ENCODE measurements around the gene LRRC47.
"Not testable (repeated sequence)": the region's sequence is repeated elsewhere in the genome, so short reads cannot be mapped to it uniquely, and the experiment has no call there.

LRRC47 gene

DNA sequence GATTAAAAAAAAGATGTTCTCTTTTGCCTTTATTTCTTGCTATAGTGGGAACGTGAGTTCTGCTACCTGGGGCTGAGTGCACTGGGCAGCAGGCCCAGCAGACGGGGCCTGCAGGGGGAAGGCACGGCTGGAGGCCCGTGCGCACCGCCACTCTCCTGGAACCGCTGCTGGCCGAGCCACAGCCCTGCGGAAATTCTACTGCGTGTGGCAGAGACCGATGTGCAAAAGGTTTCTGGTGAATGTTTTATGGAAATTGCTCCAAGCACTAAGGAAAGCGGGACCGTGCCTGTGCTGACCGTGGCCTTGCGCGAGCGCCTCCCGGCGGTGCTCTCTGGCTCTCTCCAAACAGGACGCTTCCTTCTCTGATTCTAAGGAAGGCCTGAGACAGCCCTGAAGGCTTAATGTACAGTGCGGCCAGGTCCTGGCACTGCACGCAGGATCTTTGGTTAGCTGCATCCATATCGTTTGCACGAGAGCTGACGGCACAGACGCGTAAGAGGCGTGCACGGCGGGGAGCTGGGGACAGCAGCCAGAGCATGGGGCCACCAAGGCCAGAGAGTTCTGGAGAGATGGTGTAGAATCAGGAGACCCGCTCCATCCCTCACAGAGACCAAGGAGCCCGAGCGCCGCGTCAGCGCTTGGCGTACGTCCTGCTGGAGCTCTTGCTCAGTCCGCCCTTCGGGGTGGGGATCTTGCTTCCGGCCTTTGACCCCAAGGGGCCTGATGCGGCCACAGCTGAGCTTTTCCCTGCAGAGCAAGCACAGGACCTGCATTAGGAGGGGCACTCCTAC is 18.7 kb upstream of the LRRC47 start:
- DNase-seq, result no peak

GRCh38 chr1:3814065-3814464 is 17.8 kb upstream of the LRRC47 start:
- DNase-seq, result no peak

GRCh38 chr1:3811595-3811911 is 15.3 kb upstream of the LRRC47 start:
- no peak for DNase-seq

GRCh38 chr1:3810149-3810761 is 14.0 kb upstream of the LRRC47 start:
- DNase-seq, result not testable (repeated sequence)

- DNase-seq, result no peak
Measured at GRCh38 chr1:3809680-3810079, 13.4 kb upstream of the LRRC47 start.

DNA sequence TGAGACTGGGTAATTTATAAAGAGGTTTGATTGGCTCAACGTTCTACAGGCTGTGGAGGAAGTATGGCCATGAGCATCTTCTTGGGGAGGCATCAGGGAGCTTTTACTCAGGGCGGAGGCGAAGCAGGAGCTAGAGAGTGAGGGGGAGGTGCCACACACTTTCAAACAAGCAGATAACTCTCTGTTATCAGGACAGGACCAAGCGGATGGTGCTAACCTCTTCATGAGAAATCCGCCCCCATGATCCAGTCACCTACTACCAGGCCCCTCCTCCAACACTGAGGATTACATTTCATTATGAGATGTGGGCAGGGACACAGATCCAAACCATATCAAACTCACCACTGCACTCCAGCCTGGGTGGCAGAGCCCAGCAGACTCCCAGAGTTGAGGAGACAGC is 11.5 kb upstream of the LRRC47 start:
- no peak for DNase-seq

DNA sequence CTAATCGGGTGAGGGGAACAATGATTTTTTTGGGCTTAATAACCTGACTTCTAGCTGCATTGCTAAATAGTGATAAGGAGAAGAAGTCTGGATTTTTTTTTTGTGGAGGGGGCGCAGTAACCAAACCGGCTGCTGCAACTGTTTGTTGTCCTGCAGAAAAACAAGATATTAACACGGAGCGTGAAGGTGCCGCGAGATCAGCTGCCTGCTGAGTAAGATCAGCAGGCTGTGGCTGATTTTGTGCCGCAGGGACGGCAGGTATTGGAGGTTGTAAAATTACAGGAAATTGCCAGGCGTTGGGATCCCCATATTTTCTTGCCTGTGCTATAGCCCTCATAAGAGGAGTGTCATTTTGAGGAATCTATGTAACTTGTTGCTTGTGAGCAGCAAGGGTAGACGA is 8.7 kb upstream of the LRRC47 start:
- no peak for DNase-seq

- not testable (repeated sequence) for DNase-seq
Measured at GRCh38 chr1:3804627-3804944, 8.3 kb upstream of the LRRC47 start.

DNA sequence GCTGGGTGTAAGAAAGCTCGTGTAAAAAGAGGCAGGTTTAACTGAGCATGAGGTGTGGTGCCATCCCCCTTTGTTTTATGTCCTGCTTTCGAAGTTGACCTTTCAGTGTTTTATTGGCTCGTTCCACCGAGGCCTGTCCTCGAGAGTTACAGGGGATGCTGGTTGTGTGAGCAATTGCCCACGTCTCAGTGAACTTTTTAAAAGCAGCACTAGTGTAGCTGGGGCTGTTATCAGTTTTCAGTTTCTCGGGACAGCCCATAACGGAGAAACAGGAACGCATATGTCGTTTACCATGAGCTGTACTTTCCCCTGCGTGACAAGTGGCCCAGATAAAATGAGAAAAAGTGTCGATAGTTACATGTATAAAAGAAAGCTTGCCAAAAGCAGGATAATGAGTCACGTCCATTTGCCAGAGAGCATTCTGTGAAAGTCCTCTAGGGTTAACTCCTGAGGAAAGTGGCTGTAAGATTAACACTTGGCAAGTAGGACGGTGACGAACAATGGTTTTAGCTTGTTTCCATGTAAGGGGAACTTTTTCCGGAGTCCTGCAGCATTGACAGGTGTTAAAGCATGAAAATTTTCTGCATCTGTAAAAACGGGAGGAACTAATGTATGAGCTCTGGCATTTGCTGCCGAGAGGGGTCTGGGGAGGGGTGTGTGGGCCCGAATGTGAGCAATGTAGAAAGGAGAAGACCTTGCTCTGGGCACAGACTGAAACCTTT is 7.8 kb upstream of the LRRC47 start:
- DNase-seq, result no peak

GRCh38 chr1:3800795-3801194 is 4.5 kb upstream of the LRRC47 start:
- not testable (repeated sequence) for DNase-seq

- no peak for DNase-seq
Measured at GRCh38 chr1:3799976-3800685, 3.8 kb upstream of the LRRC47 start.

DNA sequence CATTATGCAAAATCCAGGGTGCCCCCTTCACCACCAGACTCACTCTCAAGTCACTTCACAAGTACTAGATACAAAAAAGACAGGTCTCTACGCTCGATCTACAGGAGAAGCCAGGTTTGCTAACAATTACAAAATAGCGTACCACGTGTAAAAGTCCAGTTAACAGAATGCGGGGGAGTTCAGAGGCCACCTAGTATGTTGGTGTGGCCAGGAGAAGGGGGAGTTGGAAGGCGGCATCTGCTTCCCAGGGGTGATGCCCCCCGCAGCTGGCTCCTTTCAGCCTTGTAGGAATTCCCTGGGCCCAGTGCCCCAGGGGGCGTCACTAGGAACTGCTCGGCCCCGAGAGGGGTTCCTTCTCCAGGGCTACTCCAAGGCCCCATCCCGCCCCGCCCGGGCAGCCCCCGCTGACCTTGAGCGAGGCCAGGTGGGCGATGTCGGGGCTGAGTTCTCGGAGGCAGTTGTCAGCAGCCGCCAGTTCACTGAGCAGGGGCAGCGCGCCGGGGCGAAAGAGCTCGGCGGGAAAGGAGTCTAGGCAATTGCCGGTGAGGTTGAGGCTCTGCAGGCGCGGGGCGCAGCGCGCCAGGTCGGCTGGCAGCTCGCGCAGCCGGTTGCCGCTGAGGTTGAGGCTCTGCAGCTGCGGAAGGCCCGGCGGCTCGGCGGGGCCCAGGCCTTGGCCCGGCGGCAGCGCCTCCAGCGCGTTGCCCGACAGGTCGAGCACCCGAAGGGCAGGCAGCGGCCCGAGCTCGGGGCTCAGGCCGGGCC is 664 bp downstream of the LRRC47 start:
- DNase-seq, result no peak

- DNase-seq, result no peak
Measured at GRCh38 chr1:3790952-3791351, 5.3 kb downstream of the LRRC47 start.

- no peak for DNase-seq
Measured at GRCh38 chr1:3790500-3790923, 5.8 kb downstream of the LRRC47 start.

- DNase-seq, result no peak
Measured at GRCh38 chr1:3789421-3790300, 6.6 kb downstream of the LRRC47 start.

- DNase-seq, result no peak
Measured at GRCh38 chr1:3788756-3789420, 7.4 kb downstream of the LRRC47 start.

DNA sequence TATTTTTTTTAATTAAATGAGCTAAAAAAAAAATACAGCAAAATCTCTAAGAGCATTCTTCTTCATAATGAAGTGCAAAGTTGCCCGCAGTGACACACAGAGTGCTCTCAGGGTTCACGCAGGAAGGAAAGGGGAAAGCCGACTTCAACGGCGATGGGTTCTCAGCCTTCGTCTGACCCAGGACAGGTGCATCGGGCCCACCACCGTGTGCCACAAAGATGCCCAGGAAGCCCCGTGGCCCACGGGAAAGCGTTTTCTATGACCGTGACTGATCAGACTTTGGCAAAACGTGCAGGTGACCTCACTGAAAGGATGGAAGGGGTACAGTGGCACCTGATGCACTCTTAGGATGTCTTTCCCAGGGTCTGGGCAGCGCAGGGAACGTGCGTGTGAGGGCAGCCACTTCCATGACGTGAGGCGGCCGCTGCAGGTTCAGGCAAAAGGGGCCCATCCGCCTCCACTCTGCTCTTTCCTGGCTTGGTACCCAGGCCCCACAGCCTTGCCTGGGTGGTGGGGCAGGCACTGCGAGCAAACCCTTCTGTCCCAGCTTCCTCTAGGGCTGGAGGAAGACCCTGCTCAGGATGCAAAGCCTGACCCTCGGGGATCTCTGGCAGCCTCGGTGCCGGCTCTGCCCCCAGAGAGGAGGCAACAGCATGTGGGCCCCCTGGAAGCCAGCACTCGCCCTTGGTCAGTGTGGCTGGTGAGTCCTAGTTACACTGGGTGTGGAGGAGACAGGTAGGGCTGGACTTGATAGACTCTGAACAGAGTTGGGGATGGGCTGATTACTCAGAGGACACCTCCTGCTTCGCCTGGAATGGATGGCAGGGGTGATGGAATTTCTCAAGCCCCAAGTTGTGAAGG is 8.3 kb downstream of the LRRC47 start:
- DNase-seq, result no peak

DNA sequence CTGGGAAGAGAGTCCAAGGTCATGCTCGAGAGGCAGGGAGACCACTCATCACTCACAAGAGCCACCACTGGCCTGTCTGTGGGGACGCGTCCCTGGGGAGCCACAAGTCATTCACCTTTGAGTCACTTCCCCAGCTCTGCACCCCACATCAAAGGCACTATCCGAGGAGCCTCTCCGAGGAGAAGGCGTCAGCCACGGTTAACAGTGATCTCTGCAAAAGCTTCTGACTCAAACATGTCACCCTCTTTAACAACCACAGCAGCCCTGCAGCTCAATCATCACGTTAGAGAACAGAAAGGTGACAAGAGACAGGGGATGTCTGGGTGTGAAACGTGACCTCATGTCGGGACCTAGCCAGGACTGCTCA is 9.0 kb downstream of the LRRC47 start:
- no peak for DNase-seq

- DNase-seq, result no peak
Measured at GRCh38 chr1:3786468-3787348, 9.6 kb downstream of the LRRC47 start.

All from NCI-H1694 treated with DMSO at 0.1 percent for 48 hours (cell line).